H7 (cell line): ENCODE measurements around the gene PSMG4. TPM values are rescaled to one million over a fixed set of nuclear protein-coding genes. Genes with fewer than 3 reads are reported as not detected.

Source experiments
- DNase-seq: peaks from one replicate; pipeline ENCODE4 v3.0.0; 2012
- H3K27me3 ChIP-seq: 2 replicates; pipeline ENCODE4 v1.6.0; 2011; ENCODE audit warnings: mild to moderate bottlenecking, low read length; ENCODE audit not compliant: control insufficient read depth, insufficient read depth
- H3K36me3 ChIP-seq: replicated peaks from 2 replicates; pipeline ENCODE4 v1.5.1; 2011; ENCODE audit warnings: low read length; ENCODE audit not compliant: control insufficient read depth, insufficient read depth
- H3K4me3 ChIP-seq: 2 replicates; pipeline ENCODE4 v1.5.1; 2011; ENCODE audit warnings: low read depth, mild to moderate bottlenecking, control low read depth, low read length, moderate library complexity; ENCODE audit not compliant: insufficient read depth
- total RNA-seq: library from RNA; depleted of rRNA; stranded (reverse); fragments of >200 nt; shearing (Covaris generic); gene quantifications from 2 replicates; pipeline ENCODE4 v1.2.3, GENCODE V29; 2014

PSMG4 gene
- total RNA-seq, 1 experiment from 2014 or later: 37.9 TPM

GRCh38 chr6:3226481-3227362 is 32.0 kb upstream of the PSMG4 start:
- DNase-seq: peak; percentile 84
- H3K4me3 ChIP-seq: peak overlapping the region; percentile 100
- H3K27me3 ChIP-seq: peaks cover 21% of the 10 kb centered on the region
- peaks cover 8% of the 10 kb centered on the region for H3K36me3 ChIP-seq

DNA sequence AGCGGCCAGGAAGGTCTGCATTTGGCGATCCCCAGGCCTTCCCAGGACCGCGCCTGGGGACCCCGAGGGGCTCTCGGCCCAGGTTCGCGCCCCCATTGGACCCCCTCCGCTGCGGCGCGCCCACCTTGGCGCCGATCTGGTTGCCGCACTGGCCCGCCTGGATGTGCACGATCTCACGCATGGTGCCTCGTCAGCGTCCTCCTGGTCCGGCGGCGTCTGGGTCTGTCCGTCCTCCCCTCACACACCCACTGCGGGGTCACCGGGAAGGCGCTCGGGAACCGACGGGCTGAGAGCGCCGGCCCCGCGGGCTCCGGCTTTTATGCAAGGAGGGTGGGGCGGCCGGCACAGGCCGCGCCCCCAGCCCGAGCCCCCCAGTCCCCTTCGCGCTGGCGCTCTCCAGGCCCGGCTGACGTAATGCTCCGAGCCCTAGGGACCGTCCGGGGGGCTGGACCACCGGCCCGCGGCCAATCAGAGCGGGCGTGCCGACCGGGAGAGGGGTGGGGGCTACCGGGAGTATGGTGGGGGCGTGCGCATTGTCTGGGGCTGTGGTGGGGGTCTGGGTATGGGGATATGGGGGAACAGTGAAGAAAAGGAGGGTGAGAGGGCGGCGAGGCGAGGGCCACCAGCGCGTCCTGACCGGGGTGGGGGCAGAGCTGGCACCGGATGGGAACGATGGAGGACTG is 31.2 kb upstream of the PSMG4 start, which contains the start of gene TUBB2B:
TUBB2B (minus strand) TSS at position 291 of the 683 bp plus-strand sequence; CDS start at position 181, 110 bp downstream.
- H3K27me3 ChIP-seq: peaks cover 22% of the 10 kb centered on the region
- peak within 1 kb of the TSS; percentile 100 for H3K4me3 ChIP-seq
- peak; percentile 98 for DNase-seq
- H3K36me3 ChIP-seq: peaks cover 8% of the 10 kb centered on the region

- DNase-seq: peak; percentile 86
- Histone ChIP-seq H3K27me3 (peaks cover 22% of the 10 kb centered on the region), H3K36me3 (peaks cover 8% of the 10 kb centered on the region), H3K4me3 (peak overlapping the region; percentile 100)
Measured at GRCh38 chr6:3228046-3228671, 30.6 kb upstream of the PSMG4 start.

DNA sequence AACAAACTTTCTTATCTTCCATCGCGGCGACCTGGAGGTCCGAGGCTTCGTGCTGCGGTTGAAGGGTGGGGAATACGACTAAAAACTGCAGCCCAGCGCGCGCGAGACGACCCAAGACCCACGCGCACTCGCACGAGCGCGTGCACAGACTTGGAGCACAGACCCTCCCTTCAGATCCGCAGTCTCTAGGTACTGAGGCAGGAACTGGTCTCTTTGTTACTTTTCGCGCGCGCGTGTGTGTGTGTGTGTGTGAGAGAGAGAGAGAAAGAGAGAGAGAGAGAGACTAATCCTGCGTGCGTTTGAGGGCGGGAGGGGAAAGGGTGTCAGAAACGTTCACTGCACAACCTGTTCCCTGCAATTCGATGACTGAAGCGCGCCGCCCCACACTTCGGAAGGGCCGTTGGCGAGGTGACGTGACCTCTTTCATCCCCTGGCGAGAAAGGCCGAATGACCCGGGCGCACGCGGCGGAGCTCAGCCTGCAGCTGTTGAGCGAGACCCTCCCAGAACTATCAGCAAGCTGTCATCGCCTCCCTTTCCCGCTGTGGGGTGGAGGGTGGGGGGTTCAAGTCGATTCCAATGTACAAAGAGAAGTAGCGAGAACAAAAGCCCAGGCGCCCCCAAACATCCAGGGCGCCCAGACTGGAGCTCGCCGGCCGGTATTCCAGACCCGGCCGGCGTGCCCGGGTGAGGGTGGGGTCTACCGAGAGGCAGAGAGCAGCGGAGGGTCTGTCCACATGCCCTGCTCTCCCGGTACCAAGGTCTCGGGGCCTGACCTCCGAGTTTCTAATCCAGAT is 29.8 kb upstream of the PSMG4 start:
- Histone ChIP-seq H3K27me3 (peaks cover 22% of the 10 kb centered on the region), H3K4me3 (peak overlapping the region; percentile 56), H3K36me3 (peaks cover 6% of the 10 kb centered on the region)
- peak; percentile 72 for DNase-seq

GRCh38 chr6:3229566-3230178 is 29.1 kb upstream of the PSMG4 start:
- Histone ChIP-seq H3K36me3 (peaks cover 3% of the 10 kb centered on the region), H3K27me3 (peaks cover 22% of the 10 kb centered on the region), H3K4me3 (peak overlapping the region; percentile 56)
- peak; percentile 71 for DNase-seq

- Histone ChIP-seq H3K4me3 (no peak overlapping the region), H3K36me3 (peaks cover 3% of the 10 kb centered on the region), H3K27me3 (peaks cover 22% of the 10 kb centered on the region)
Measured at GRCh38 chr6:3230256-3230882, 28.4 kb upstream of the PSMG4 start.

GRCh38 chr6:3230900-3231246 is 27.9 kb upstream of the PSMG4 start:
- H3K4me3 ChIP-seq: peak overlapping the region; percentile 57
- peaks cover 22% of the 10 kb centered on the region for H3K27me3 ChIP-seq
- DNase-seq: peak; percentile 81
- peaks cover 2% of the 10 kb centered on the region for H3K36me3 ChIP-seq

More at GRCh38 chr6:3230256-3230882, 28.4 kb upstream of the PSMG4 start:
- no peak for DNase-seq

DNA sequence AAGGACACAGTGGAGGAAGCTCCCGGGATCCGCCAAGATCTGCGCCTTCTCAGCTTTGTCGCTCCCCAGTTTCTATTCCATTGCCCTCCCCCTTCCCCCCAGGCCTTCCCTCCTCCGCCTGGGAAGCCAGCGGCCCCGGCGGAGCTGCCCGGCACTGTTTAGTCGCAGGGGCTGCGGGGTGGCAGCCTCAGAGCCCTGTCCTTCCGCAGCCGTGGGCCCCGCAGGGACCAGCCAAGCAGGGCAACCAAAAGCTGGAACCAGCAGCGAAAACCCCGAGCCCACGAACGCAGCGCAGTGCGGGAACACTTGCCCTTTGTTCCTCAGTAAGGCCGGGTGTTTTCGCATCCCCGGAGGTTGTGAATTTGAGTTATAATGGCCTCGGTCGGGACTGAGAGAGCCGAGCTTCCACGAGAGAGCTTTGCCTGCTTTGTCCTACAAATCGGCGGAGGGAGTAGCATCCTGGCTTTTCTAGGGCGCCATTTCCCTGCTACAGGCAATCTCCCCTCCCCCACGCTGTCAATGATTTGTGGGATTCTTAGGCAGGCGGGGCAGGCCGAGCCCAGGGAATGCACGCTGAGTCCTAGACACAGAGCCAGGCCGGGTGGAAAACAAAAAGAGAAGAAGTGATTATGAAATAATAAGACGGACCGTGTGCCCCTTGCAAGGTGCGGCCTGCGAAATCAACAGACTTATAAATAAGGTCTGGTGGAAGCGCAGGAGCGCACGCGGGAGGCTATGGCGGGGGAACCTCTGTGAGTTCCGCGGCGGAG is 27.3 kb upstream of the PSMG4 start:
- H3K27me3 ChIP-seq: peaks cover 22% of the 10 kb centered on the region

GRCh38 chr6:3232017-3232945 is 26.5 kb upstream of the PSMG4 start:
- peak; percentile 39 for DNase-seq
- Histone ChIP-seq H3K36me3 (no peaks in the 10 kb centered on the region), H3K27me3 (peaks cover 22% of the 10 kb centered on the region), H3K4me3 (peak overlapping the region; percentile 57)

More for the DNA sequence above, 27.3 kb upstream of the PSMG4 start:
- H3K36me3 ChIP-seq: no peaks in the 10 kb centered on the region
- peak overlapping the region; percentile 57 for H3K4me3 ChIP-seq
- peak; percentile 86 for DNase-seq

- Histone ChIP-seq H3K36me3 (no peaks in the 10 kb centered on the region), H3K27me3 (peaks cover 22% of the 10 kb centered on the region), H3K4me3 (no peak overlapping the region)
- DNase-seq: no peak
Measured at GRCh38 chr6:3233321-3233720, 25.4 kb upstream of the PSMG4 start.

DNA sequence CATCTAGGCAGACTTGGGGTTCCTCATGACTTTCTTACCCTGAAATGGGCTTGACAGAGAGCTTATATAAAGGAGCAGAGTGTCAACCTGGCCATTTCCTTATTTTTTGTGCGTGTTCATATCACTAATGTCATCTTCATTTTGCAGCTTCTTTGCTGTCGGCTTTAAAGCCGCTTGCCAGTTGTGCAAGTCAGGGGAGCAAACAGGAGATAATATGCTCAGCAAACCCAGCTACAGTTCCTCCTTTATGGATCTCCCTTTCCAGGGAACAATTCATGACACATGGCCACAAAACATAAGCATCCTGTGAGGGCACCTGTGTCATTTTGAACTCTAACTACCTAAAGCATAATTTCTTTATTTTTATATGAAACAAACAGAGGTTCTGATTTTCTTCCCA is 24.8 kb upstream of the PSMG4 start:
- DNase-seq: no peak
- H3K4me3 ChIP-seq: no peak overlapping the region
- H3K36me3 ChIP-seq: no peaks in the 10 kb centered on the region
- peaks cover 19% of the 10 kb centered on the region for H3K27me3 ChIP-seq

GRCh38 chr6:3235486-3235885 is 23.3 kb upstream of the PSMG4 start:
- Histone ChIP-seq H3K27me3 (peaks cover 4% of the 10 kb centered on the region), H3K4me3 (no peak overlapping the region), H3K36me3 (no peaks in the 10 kb centered on the region)
- DNase-seq: no peak
